ENCODE measurements around the gene PDGFRA. TPM values are rescaled to one million over a fixed set of nuclear protein-coding genes. Genes with fewer than 3 reads are reported as not detected.
"Not testable (repeated sequence)": the region's sequence is repeated elsewhere in the genome, so short reads cannot be mapped to it uniquely, and the experiment has no call there.

PDGFRA gene
- total RNA-seq, 1 donor from 2014 or later: 2.1 TPM

DNA sequence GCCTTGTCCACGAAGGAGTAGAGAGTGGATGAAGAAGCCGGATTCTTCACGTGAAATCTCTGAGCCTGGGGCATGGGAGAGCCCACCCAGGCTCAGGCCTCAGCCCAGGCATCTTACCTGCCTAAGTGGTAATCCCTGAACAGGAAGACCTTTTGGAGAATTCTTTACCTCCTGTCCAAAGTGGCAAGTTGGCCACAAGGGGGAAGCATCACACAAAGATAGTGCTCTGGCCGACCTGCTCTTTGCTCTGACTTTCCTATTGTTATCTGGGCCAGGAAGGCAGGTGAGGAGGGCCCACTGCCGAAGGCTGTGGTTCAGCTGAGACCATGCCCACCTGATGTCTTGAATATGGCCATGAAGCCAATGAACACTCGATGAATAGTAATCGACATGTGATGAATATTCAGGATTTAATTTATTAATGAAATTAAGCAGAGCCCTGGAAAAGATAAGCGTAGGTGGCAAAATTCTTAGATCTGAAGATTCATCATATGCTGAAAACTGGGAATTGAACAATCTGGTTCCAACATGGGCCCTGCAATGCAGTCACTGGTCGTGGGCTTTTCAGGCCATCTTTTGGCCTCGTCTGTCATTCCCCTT is 93.8 kb downstream of the PDGFRA start:
- Mint-ChIP-seq H3K4me3 (no peak overlapping the region), H3K27me3 (ENCODE audit: low read depth) (no peaks in the 10 kb centered on the region), H3K9me3 (peaks cover 2% of the 10 kb centered on the region), H3K4me1 (peaks cover 7% of the 10 kb centered on the region), H3K36me3 (ENCODE audit: low read depth) (peaks cover 9% of the 10 kb centered on the region), H3K27ac (ENCODE audit: unreplicated experiment) (no peak overlapping the region)
- TF ChIP-seq, protein P1, sequence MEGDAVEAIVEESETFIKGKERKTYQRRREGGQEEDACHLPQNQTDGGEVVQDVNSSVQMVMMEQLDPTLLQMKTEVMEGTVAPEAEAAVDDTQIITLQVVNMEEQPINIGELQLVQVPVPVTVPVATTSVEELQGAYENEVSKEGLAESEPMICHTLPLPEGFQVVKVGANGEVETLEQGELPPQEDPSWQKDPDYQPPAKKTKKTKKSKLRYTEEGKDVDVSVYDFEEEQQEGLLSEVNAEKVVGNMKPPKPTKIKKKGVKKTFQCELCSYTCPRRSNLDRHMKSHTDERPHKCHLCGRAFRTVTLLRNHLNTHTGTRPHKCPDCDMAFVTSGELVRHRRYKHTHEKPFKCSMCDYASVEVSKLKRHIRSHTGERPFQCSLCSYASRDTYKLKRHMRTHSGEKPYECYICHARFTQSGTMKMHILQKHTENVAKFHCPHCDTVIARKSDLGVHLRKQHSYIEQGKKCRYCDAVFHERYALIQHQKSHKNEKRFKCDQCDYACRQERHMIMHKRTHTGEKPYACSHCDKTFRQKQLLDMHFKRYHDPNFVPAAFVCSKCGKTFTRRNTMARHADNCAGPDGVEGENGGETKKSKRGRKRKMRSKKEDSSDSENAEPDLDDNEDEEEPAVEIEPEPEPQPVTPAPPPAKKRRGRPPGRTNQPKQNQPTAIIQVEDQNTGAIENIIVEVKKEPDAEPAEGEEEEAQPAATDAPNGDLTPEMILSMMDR (conservative IDR thresholded peaks at IDR 0.05): peak; percentile 82
- DNase-seq (ENCODE audit: low read depth, low spot score): peak; percentile 64

GRCh38 chr4:54330896-54331295 is 101.8 kb downstream of the PDGFRA start:
- Mint-ChIP-seq H3K36me3 (ENCODE audit: low read depth) (peaks cover 5% of the 10 kb centered on the region), H3K27ac (ENCODE audit: unreplicated experiment) (no peak overlapping the region), H3K9me3 (peaks cover 9% of the 10 kb centered on the region), H3K4me3 (no peak overlapping the region), H3K27me3 (ENCODE audit: low read depth) (no peaks in the 10 kb centered on the region), H3K4me1 (peaks cover 32% of the 10 kb centered on the region)
- TF ChIP-seq, protein P1 (conservative IDR thresholded peaks at IDR 0.05): no peak
- DNase-seq (ENCODE audit: low read depth, low spot score): no peak

GRCh38 chr4:54332542-54332941 is 103.4 kb downstream of the PDGFRA start:
- peaks cover 42% of the 10 kb centered on the region for H3K4me1 Mint-ChIP-seq
- peak overlapping the region; percentile 2 for H3K27ac Mint-ChIP-seq (ENCODE audit: unreplicated experiment)
- TF ChIP-seq, protein P1 (conservative IDR thresholded peaks at IDR 0.05): no peak
- H3K27me3 Mint-ChIP-seq (ENCODE audit: low read depth): no peaks in the 10 kb centered on the region
- H3K36me3 Mint-ChIP-seq (ENCODE audit: low read depth): no peaks in the 10 kb centered on the region
- H3K9me3 Mint-ChIP-seq: peaks cover 9% of the 10 kb centered on the region
- peak; percentile 18 for DNase-seq (ENCODE audit: low read depth, low spot score)
- peak overlapping the region; percentile 8 for H3K4me3 Mint-ChIP-seq

GRCh38 chr4:54333657-54334056 is 104.6 kb downstream of the PDGFRA start:
- peaks cover 9% of the 10 kb centered on the region for H3K9me3 Mint-ChIP-seq

GRCh38 chr4:54334769-54335168 is 105.7 kb downstream of the PDGFRA start:
- H3K4me3 Mint-ChIP-seq; H3K27ac Mint-ChIP-seq (ENCODE audit: unreplicated experiment); H3K36me3 Mint-ChIP-seq (ENCODE audit: low read depth); H3K27me3 Mint-ChIP-seq (ENCODE audit: low read depth); DNase-seq (ENCODE audit: low read depth, low spot score); H3K9me3 Mint-ChIP-seq: not testable (repeated sequence)
- H3K4me1 Mint-ChIP-seq: peaks cover 45% of the 10 kb centered on the region

More at GRCh38 chr4:54333657-54334056, 104.6 kb downstream of the PDGFRA start:
- DNase-seq (ENCODE audit: low read depth, low spot score): no peak
- Mint-ChIP-seq H3K4me3 (no peak overlapping the region), H3K27ac (ENCODE audit: unreplicated experiment) (peak overlapping the region; percentile 59), H3K4me1 (peaks cover 45% of the 10 kb centered on the region), H3K27me3 (ENCODE audit: low read depth) (no peaks in the 10 kb centered on the region), H3K36me3 (ENCODE audit: low read depth) (no peaks in the 10 kb centered on the region)
- TF ChIP-seq, protein P1 (conservative IDR thresholded peaks at IDR 0.05): no peak

GRCh38 chr4:54337009-54337408 is 107.9 kb downstream of the PDGFRA start:
- Mint-ChIP-seq H3K9me3 (peaks cover 5% of the 10 kb centered on the region), H3K36me3 (ENCODE audit: low read depth) (no peaks in the 10 kb centered on the region), H3K27me3 (ENCODE audit: low read depth) (no peaks in the 10 kb centered on the region), H3K4me3 (no peak overlapping the region), H3K4me1 (peaks cover 35% of the 10 kb centered on the region), H3K27ac (ENCODE audit: unreplicated experiment) (no peak overlapping the region)
- TF ChIP-seq, protein P1 (conservative IDR thresholded peaks at IDR 0.05): no peak
- DNase-seq (ENCODE audit: low read depth, low spot score): no peak

DNA sequence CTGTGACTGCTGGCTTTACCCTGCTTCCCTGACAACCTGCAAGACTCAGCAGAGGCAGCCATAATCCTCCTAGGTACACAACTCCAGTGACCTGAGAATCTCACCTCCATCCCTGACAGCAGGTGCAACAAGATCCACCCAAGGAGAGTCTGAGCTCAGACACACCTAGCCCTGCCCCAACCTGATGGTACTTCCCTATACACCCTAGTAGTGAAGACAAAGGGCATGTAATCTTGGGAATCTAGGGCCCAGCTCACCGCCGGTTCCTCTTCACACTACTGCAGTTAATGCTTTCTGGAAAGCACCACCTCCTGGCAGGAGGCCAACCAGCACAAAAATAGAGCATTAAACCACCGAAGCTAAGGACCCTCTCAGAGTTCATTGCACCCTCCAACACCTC is 113.0 kb downstream of the PDGFRA start:
- H3K36me3 Mint-ChIP-seq (ENCODE audit: low read depth): peaks cover 11% of the 10 kb centered on the region
- H3K4me3 Mint-ChIP-seq; H3K27me3 Mint-ChIP-seq (ENCODE audit: low read depth); DNase-seq (ENCODE audit: low read depth, low spot score); H3K4me1 Mint-ChIP-seq; H3K27ac Mint-ChIP-seq (ENCODE audit: unreplicated experiment): not testable (repeated sequence)
- peaks cover 15% of the 10 kb centered on the region for H3K9me3 Mint-ChIP-seq
